HG03565 (cell line): ENCODE results near the gene TXNDC2.
"Not testable (repeated sequence)": the region's sequence is repeated elsewhere in the genome, so short reads cannot be mapped to it uniquely, and the experiment has no call there.

Source experiments
- ATAC-seq: cut with Tn5 transposase; IDR thresholded peaks from one replicate; pipeline ENCODE4 v1.9.1; 2021; ENCODE audit warnings: mild to moderate bottlenecking, moderate library complexity; ENCODE audit not compliant: unreplicated experiment

TXNDC2 gene

DNA sequence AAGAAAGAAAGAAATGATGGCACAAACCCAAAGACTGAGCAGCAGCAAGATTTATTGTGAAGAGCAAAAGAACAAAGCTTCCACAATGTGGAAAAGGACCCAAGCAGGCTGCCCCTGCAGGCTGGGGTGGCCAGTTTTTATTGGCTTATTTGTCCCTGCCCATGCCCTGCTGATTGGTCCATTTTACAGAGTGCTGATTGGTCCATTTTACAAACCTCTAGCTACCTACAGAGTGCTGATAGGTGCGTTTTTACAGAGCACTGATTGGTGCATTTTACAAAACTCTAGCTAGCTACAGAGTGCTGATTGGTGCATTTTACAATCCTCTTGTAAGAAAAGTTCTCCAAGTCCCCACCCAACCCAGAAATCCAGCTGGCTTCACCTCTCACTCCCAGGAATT is 26.5 kb downstream of the TXNDC2 start:
- not testable (repeated sequence) for ATAC-seq

DNA sequence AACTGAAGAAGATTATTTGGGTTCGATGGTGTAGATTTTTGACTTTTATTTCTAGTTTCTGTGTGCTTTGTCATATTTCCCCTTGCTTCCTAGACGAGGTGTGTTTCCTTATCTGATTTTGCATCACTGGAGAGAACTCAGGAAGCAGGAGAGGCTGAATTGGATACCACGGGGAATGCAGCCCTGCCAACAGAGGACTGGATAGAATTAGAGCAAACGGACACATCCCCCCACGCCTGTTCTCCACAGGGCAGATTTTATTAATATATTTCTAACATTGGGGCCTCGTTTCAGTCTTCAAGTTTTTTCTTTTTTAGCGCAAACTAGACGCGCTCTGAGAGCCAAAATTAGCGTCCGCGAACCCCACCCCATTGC is 27.4 kb downstream of the TXNDC2 start:
- no peak for ATAC-seq

- peak; percentile 71 for ATAC-seq
These were observed 28.0 kb downstream of the TXNDC2 start, which contains the start of gene VAPA for GRCh38 chr18:9913526-9914333. VAPA (plus strand) TSS chr18:9914016; CDS start chr18:9914257, 241 bp downstream.

GRCh38 chr18:9914334-9914583 is 28.5 kb downstream of the TXNDC2 start:
- peak; percentile 11 for ATAC-seq

DNA sequence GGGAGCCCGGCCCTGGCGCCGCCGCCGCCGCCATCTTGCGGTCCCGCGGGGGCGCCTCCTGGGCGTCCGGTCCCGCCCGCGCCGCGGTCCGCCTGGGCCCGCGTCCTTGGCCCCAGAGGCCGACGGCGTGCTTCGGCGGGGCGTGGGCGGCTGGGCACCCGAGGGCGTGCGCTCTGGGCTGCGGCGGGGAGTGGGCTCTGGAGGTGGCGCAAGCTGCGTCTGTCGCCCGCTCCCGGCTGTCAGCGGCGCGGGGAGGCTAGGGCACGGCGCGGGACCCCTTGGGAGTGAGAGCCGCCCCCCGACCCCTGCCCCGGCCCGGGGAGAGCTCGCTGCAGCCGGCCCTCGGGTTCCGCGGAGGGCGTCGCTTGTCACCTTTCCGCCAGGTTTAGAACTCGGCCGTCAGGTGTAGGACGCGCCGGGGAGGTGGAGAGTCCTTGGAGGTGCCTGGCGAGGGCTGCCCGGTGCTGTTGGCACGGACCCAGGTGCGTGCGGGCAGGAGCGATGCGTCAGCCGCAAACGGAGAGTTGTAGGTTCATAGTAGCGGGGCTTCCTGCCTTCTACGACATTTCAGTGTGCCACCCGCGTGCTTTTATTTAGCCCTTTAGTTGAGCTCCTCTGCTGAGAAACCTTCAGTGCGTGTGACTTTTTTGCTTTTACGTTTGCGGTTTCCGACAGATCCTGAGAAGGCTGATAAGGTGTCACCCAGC is 29.0 kb downstream of the TXNDC2 start:
- ATAC-seq: peak; percentile 7

DNA sequence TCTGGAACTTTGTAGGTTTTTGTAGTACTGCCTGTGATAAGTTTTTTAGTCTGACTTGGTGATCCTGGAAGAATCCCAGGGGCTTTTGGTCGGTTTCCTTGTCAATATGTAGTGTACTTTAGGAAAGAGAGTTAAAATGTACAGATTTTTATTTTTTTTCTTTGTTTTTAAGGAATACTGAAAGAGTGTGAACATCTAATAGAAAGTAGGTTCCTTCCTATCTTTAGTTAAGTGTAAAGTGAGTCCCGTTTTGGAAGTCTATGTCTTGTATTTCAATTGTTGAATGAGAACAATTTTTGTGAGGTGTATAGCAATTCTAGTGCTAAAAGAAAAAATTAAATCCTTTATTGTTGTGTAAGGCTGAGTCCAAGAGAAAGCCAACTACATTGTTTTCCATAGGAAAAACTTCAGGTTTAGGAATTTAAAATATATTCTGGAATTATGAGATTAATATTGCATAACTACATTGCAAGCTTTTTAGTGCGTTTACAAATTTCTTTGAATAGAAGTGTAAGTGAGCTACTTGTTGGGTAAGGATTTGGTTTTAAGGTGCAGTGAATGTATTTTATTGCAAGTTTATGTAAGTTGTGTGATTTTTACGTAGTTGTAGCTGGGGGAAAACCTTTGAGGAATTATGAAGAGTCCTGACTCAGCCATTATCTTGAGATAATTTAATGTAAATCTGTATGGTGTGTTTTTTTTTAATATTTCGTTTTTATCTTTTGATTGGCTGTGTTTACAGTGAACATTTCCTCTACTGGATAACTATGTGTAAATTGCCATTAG is 29.7 kb downstream of the TXNDC2 start:
- no peak for ATAC-seq

- ATAC-seq: no peak
These were observed 30.4 kb downstream of the TXNDC2 start for GRCh38 chr18:9916077-9916639.

GRCh38 chr18:9916808-9917207 is 31.0 kb downstream of the TXNDC2 start:
- no peak for ATAC-seq

- no peak for ATAC-seq
These were observed 32.4 kb downstream of the TXNDC2 start for GRCh38 chr18:9918016-9918680.

DNA sequence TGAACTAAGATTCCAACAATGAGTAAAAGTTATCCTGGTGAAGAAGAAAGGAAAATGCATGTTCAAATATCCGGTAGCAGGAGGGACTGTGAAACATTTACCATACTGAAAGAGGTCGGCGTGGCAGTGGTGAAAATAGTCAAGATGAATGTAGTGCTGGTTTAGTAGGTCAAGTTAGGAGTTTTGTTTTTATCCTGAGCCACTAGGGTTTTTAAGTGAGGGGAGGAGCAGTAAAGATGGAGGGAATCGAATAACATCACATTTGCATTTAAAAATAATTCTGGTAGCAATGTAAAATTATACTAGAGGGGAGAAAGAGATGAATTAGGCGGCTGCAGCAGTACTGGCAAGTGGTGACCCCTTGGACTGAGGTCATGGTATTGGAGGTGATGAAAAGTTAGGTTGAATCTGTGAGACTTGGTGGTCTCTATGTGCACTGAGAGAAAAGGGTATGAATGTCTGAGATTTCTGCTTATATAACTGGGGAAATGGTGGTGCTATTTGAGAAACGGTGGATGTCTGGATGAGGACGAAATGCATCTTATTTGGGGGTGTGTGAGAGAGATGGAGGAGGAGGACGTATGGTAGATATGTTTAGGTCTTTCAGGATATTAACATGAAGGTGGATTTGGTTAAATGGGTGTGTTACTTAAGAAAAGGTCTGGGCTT is 33.9 kb downstream of the TXNDC2 start:
- no peak for ATAC-seq

- no peak for ATAC-seq
These were observed 37.0 kb downstream of the TXNDC2 start for GRCh38 chr18:9922592-9923311.

- ATAC-seq: no peak
These were observed 38.7 kb downstream of the TXNDC2 start for GRCh38 chr18:9924371-9924943.

GRCh38 chr18:9925369-9925768 is 39.6 kb downstream of the TXNDC2 start:
- no peak for ATAC-seq

- ATAC-seq: no peak
These were observed 40.0 kb downstream of the TXNDC2 start for GRCh38 chr18:9925795-9926194.

DNA sequence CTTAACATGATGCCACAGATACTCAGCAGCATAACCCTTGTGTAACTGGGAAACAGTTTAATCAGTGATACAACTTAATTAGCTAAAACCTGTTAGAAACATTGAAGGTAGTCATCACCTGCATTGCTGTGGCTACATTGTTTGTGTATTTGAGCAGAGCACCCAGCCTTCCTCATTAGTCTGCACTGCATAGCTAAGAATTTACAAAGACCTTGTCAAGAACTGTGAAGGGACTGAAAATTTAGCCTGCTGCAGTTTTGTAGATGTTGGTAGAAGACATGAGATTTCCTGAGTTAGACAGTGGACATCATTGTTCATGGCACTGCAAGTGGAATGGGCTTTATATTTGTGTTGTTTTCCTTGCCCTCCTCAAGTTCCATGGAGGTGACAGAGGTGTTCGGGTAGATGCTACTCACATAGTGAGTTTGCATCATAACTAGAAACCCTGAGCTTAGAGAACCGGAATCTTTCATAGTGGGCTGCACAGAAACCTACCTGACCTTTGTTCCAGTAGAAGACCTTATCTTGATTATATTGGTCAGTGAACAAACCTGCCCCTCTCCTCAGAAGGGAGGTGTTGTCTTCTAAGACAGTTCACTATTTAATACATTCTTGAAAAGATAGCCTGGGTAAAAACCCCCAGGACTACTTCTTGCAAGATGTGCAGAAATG is 40.6 kb downstream of the TXNDC2 start:
- ATAC-seq: no peak

DNA sequence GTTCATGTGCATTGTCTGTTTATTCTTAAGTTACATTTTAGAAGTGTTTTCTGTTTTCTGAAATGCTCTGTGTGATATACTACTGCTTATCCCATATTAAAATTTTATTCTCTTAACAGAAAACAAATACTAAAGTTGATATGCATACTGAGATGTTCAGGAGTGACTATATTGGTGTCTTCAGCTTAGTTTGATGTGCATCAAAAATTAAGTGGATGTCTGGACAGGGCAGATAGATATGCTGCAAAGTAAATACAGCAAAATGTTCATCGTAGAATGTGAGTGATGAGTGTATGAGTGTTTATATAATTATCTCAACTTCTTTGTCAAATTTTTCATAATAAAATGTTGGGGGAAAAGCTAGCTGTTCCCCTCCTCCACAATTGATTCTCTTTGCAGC is 41.2 kb downstream of the TXNDC2 start:
- ATAC-seq: no peak

DNA sequence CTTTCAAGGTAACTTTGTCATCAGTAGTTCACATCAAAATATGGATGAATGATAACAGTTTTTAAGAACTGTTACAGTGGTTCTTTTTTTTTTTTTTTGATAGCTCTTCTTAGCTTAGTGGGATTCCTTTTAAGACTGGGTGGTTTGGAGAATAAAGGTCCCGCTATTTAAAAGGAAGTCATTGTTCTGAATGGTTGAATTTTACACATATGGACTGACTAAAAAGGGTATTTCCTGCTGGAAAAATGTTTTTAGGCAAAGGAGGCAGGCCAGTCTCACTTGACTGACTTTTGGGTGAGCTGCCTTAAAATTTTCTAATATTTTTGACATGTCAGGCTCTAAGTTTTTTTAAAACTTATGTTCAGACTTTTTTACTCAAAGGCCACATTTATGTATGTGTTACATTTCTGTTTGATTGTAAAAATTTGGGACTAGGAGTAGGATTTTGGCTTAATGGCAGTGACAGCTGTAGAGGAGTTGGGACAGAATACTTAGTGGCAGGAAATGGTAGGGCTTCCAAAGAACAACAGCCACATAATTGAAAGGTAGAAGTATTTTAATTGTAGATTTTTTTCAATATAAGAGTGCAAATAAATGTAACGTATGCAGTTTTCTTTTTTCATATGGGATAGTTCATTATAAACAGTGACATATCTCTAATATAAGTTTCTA is 41.8 kb downstream of the TXNDC2 start:
- ATAC-seq: no peak

- no peak for ATAC-seq
These were observed 43.0 kb downstream of the TXNDC2 start for GRCh38 chr18:9928646-9929259.
